Spleen (tissue), 7 donors: ENCODE data around the gene CDS2.

Experiments used
- CTCF ChIP-seq, 11 experiments: fragments of 200-600 bp in 7 of 11; fragments of 450-650 bp in 4 of 11; sonication (generic) in 4 of 11; IDR thresholded peaks in 8 of 11; conservative IDR thresholded peaks in 3 of 11; 1 replicate in 7 of 11; 2 replicates in 4 of 11; pipeline versions ENCODE4 v1.4.0 to v1.8.0; 2016 to 2021; ENCODE audit warnings: antibody characterized with exemption in 11 of 11, inconsistent platforms in 4 of 11, mild to moderate bottlenecking in 1 of 11
- POLR2AphosphoS5 ChIP-seq, 3 donors: sonication (generic); formaldehyde crosslinking; IDR thresholded peaks; one replicate each; pipeline ENCODE4 v1.5.1; 2017; ENCODE audit warnings: antibody characterized with exemption in 3 of 3
- donor health status: DM: no; HTN: no; CAD: no; lungs with moderate emphysema.
- donor health status: DM: no; HTN: no; CAD: no.
- donor health status: DM: no; HTN: no; CAD: no.

- TF ChIP-seq CTCF (IDR thresholded peaks at IDR 0.05 in 8 of 11, conservative IDR thresholded peaks at IDR 0.05 in 3 of 11): no peak
- TF ChIP-seq POLR2AphosphoS5 (IDR thresholded peaks at IDR 0.05): no peak
These were observed 9.3 kb downstream of the CDS2 start for GRCh38 chr20:5136096-5136495.
